Stimulated activated CD8-positive, alpha-beta memory T cell treated with anti-CD3 and anti-CD28 coated beads, Interleukin-2, amount 100 ng/mL, for 1 hour (primary cell): Measurements from ENCODE around the gene CBX5.

Source experiments
- DNase-seq, 2 donors: peaks; one replicate each; pipeline ENCODE4 v3.0.0-alpha.2; 2020; ENCODE audit warnings: low read depth in 2 of 2

Gene CBX5

DNA sequence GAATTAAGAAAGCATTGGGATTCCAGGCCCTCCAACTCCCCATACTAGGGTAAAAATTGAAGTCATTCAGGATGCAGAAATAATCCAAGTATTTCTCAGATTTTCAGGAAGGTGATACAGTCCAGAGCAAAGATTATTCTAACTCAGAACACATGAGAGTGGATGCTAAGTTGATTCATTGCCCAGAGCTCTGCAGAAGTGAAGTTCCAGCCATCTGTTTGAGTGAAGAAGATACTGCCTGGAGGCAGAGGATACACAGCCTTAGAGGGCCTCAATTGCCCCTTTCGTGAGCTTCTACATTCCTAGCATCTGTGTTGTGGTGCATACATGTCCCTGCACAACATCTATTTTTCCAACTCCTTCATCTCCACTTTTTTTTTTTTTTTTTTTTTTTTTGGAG lies 54.3 kb downstream of the CBX5 start:
- no peak for DNase-seq

DNA sequence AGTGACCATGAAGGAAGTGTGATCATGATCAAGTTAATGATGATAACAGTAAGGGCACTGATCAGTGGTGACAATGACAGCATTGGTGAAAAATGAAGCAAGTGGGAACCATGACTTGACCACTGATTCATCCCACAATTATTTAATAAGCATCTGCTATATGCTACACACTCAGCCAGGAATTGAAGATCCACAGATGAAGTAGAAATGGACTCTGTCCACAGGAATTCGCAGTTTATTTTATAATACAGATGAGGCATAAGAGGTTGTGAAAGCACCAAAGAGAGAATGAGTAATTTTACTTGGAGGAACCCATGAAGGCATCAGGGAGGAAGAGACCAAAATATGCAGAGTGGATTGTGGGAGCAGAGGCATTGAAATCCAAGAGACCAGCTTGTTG lies 57.3 kb downstream of the CBX5 start:
- no peak for DNase-seq

DNA sequence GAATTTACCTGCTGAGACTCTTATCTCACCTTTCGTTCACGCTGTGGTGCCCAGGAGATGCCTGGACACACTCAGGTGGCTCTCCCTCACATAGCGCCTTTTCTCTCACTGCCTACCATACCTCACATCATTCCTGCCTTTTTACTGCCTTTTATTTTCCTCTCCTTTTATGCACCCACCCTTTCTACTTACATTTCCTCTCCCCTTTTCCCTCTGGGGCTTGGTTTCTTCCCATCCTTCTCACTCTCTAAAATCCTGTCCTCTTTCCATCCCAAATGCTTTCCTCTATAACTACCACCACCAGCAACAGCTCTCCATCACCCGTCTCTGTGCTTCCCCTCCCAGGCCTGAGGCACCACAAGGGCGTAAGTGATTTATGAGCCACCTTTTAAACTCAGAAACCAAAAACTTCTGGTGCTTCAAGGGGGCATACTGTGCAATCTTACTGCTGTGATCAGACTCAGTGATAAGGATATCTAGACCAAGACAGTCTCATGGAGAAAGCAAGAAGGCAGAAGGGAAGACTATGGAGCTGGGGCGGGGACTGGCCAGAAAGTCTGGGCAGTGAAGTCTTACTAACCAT lies 58.4 kb downstream of the CBX5 start:
- DNase-seq, result no peak

DNA sequence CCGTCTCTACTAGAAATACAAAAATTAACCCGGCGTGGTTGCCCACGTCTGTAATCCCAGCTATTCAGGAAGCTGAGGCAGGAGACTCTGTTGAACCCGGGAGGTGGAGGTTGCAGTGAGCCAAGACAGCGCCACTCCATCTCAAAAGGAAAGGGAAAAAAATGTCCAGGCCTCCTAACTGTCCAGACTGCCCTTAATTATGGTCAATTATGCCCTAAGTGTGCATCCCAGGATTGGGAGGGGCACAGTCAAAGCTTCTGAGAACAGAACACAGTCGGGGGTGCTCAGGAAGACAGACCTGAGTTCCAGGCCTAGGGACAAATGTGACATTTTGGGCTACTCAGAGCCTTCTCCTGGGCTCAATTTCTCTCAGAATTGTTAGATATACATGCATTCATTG lies 59.4 kb downstream of the CBX5 start:
- no peak for DNase-seq

DNA sequence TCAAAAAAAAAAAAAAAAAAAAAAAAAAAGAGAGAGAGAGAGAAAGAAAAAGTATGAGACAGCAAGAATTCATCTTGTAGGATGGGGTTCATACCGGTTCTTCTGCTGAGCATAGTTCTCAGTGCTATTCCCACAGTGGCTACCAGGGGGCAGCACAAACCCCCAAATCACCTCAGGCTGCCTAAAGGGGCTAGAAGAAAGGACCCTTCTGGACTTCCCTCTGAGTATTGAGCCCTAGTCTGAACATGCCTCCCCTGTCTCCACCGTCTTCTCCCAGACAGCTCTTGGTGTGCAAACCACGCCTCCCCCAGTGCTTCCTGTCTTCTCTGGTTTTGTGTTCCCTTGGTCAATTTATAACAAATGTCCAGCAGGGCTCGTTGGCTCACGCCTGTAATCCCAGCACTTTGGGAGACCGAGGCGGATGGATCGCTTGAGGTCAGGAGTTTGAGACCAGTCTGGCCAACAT lies 59.8 kb downstream of the CBX5 start:
- peak in 1 of 2 donors; percentile 39 for DNase-seq

DNA sequence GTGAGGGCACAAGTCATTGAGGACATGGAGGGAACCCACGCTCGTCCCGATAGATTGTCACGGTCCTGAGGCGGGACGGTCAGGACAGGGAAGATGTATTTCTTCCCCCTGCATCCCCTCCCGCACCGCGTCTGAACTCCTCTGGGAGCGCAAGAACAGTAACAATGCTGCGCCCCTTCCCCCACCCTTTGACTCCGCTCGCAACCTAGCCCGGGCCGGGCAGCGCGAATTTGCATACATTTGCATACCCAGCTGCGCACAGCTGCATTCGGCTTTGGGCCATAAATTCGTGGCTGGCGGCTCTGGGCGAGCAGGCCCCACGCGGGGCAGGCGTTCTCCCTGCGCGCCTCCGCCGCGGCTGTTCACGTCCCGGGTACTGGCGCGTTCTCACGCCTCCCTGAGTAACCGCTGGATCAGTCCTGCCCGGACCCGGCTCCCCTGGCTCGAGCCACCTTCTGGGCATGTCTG lies 62.1 kb downstream of the CBX5 start:
- no peak for DNase-seq

DNA sequence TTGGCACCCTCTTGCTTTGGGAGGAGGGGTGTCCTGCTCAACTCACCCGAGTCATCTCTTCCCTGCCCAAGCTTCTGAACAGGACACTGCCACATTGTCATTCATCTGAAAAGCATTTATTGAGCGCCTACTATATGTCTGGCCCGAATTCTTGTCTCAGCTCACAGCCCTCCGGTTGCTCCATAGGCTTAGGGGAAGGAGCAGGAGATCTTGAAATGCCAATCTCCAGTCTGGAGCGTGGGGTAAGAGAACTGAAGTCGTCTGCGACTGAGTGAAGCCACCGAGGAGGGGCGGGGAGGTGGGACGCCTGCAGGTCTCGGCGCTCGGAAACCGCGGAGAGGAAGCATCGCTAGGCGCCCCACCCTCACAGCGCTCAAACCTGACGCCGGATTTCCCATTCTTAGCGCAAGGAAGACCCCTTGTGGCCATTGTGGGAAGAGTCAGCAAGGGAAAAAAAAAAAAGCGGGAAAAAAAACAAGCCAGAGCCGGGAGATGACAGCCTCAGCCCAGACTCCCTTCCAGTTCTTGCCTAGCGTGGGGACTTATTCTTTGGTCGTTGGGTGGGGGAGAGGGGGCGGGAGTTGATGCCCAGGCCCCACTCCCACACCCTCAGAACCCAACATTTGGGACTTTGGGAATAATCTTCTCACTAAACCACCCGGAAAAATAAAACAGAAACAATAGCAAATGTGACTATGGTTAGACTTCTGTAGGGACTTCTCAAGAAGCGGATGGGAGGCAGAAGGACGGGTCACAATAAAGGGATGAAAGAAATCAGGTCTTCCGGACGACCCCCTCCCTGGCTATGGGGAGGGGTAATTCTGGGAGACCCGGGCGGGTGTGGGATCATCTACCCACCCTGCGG lies 62.9 kb downstream of the CBX5 start:
- DNase-seq, result peak; percentile 62 to 65

DNA sequence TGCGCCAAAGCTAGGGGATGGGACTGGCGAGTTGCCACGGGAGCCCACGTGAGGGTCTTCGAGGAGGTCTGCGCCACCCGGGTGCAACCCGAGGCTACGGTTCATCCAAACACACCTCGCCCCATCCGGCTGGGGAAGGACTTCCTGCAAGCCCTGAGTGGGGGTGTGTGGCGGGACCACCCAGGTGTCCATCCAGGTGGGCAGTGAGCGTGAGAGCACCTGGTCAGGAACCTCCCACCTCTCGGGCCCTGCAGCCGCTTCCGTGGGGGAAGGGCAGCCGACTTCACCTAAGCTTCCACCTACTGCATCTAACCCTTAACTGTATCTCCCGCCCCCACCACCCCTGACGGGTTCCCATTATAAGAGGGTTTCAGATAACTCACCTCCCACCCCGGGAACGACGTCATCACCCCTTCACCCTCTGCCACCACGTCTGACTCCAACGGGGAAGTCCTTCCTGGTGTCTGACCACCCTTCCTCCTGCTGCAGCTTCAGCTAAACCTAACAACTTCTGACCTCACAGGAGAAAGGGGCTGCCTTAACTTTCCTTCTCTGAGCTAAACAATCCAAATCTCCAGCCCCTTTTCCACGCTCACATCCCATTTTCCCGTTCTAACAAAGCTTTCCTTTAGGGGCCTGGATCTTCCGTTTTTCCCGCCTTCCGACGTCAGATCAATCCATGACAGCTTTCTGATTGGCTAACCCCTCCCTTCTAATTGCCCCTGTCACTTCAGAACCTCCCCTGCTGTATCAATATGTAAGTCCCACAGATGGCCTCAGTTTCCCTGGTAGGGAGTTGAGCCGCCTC lies 63.7 kb downstream of the CBX5 start:
- no peak for DNase-seq

DNA sequence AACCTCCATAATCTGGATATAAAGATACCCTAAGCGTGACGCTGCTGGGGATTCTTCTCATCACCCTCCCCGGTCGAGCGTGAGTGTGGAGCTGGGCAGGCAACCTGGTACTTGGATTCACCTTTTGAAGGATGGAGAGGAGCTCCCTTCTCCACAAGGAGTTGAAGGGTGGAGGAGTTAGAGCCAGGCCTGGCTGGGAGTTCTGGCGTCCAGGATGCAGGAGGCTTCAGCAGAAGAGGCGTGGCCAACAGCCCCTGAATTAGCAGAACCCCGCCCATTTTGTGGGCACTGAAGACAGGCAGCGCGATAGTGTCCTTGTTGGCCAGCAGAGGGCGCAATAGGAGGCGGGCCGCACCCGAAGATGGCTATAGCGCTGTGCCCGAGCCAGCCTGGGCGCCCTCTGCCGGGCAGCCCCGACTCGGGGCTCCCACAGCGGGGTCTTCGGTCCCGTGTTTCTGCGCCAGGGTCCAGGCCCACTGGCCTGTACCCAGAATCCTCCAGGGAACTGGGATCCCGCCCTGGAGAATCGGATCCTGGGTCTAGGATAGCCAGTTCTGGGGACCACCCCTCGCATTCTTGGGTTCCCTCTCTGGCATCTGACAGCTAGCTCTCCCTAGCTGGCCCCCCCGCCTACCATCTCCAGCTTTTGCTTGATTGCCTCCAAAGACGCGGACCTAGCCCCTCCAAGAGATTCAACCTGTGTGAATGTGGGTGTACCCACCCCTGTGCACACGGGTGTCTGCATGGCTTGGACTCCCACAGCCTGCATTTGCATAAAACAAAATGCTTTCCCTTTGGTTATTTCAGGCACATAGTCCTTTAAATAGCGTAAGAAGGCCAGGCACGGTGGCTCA lies 65.1 kb downstream of the CBX5 start:
- peak; percentile 68 to 84 for DNase-seq

DNA sequence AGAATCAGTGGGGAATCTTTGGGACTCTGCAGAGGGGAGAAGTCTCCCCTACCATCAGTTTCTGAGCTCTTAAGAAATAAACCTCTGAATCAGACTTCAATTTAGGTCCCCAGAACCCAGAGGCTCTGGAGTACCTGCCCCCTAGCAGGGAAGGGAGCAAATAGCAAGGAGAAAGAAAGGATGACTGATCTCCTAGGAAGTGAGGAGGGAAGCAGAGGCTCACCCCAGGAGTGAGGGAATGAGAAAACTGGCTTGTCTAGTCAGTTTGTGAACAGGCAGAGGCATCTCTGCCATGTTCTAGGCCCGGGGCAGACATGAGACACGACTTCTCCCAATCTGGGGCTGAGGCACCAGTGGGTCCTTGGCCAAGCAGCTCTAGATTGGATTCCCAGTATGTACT lies 66.8 kb downstream of the CBX5 start:
- DNase-seq, result no peak

DNA sequence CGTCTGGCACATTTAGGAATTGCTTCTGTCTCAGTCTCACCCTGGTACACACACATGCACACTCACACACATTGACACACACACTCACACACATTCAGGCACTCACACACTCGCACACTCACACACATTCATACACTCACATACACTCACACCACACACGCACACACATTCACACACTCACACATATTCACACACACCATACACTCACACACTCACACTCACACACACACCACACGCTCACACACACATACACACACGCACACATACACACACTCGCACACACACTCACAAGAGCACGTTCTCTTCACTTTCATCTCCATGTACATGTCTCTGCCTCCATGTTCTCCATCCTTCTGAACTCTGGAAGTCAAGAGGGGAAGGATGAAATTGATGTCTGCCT lies 68.0 kb downstream of the CBX5 start:
- no peak for DNase-seq

DNA sequence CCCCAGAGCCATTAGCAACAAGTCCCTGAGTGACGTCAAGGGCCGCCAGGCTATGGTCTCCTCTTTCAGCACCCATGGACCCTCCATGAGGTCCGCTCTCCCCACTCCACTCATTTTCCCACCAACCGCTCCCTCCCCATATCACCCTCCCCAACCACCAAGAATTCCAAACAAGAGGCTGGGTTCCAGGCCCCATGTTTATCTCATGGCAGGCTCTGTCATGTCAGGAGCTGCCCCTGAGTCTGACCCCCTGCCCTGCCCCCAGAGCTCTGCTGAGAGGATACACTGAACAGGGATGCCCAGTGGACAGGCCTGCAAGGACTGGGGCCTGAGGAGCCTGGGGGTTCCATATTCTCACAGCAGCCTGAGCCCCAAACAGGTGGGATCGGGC lies 69.5 kb downstream of the CBX5 start:
- no peak for DNase-seq

DNA sequence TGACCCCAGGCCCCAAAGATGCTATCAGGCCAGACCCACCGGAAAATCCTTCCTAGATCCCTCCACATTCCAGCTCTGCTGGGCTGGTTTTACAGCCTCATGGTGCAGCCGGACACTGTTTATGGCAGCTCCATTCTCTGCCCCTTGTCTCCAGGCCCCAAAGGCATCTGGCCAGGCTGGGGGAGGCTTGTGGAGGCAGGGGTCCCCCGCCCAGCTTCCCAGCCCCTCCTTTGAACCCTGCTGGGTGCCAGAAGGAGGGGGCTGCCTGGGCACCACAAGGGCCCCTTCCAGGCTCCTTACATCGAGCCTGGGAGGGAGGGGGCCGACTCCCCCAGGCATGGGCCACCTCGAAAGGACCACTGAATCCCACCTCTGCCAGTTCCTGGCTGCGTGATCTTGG lies 71.3 kb downstream of the CBX5 start:
- no peak for DNase-seq

DNA sequence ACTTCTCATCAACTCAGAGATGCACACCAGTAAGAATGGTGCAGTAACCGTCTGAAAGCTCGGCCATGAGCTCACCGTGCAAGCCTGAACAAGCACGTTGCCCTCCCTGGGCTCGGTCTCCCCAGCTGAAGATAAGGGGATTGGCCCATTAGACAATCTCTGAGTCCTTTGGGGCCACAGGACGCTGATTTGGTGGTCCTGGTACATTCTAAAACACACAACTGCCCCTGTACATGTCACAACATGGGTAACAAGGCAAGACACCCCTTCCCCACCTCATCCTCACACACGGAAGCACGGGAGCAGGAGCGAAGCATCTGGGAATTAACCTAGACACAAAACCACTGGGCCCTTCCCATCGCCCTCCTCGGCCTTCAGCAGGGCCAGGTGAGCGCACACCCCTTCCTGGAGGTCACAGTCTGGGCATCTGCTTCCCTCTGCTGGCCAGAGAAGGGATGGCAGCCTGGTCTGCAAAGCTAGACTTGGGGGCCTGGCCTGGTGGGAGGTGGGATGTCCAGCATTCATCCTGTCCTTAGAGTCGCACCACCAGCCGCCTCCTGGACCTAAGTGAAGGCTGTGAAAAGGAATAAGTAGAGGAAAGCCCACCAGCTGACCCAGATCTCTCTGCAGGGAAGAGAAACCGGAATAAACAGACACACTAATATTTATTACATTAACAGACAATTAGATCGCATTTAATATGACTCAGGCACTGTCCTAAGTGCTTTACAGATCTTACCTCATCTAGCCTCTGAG lies 72.2 kb downstream of the CBX5 start:
- peak; percentile 52 to 63 for DNase-seq

DNA sequence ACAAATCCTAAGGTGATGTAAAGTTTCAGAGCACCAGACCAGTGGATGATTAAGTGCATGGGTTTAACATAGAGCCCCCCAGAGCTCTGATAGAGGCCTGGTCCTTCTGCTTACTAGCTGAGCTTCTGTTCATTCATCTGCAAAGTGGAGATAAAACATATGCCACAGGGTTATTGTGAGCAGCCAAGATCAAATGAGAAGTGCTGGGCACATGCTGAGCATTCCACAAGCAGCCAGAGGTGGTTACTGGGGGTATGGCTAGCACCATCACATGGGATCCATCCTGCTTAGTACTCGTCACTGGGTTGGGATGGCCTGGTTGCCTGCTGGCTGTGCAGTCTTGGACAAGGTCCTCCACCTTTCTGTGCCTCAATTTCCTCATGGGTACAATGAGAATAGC lies 73.1 kb downstream of the CBX5 start:
- DNase-seq, result no peak

DNA sequence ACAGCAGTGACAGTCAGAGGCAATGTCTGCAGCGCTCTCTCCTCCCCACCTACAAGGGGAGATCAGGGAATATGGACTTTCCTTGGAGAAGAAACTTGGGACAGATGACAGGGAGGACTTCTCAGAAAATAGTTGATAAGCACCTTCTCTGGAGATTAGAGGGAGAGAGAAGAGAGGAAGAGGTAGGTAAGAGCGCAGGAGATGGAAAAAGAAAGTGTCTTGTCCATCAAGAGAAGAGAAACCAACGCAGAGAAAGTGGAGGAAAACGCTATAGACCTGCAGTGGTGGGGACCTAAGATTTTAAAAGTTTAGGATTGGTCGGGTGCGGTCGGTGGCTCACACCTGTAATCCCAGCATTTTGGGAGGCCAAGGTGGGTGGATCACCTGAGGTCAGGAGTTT lies 75.6 kb downstream of the CBX5 start:
- DNase-seq, result no peak

DNA sequence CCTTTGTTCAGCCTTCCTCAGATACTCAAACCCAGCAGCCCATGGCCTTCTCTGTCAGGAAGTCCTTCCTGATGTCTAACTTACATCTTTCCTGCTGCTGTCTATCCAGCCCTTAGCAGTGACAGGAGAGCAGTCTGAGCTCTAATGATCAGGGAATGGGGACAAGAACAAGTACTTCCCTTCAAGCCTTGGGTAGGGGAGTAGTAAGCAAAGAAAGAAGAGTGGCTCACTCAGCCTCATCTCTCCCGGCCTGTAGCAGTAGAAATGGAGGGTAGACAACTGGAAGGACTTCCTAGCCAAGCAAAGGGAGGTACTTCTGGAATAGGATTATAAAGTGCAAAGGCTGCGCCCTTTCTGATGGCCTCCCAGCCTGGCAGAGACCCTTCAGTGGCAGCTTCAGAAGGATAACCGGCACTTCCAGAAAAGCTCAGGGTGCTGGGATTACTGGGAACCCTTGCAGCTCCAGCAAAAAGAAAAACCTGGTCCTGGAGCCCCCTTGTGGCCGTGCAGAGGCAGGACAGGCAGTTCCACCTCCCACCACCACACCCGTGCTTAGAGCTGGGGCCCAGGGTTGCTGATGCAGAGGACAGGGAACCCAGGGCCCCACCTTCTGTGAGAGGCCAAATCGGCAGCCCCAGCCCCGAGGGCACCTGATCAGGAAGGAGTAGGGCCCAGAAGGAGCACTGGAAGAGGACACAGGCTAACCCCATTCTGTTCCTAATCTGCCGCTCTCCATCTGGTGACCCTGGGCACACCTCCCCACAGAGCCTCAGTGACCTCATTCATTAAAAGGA lies 78.7 kb downstream of the CBX5 start:
- peak; percentile 24 to 45 for DNase-seq

DNA sequence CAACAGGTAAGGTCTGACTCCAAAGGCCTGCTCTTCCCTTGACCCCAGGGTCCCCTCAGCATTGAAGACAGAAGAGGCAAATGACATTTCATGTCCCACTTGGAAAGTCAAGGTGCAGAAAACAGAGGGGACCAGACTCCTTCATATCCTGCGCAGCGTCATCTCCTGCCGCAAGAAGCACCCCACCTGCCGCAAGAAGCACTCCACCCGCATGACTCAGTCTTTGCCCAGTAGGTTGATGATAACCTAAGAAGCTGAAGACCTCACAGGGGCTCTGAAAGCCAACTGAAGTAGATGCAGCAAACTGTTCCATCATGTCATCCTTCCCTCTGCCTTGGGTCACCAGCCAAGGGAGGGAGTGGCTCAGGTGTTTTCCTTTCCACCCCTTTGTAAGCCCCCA lies 79.5 kb downstream of the CBX5 start:
- DNase-seq, result no peak

DNA sequence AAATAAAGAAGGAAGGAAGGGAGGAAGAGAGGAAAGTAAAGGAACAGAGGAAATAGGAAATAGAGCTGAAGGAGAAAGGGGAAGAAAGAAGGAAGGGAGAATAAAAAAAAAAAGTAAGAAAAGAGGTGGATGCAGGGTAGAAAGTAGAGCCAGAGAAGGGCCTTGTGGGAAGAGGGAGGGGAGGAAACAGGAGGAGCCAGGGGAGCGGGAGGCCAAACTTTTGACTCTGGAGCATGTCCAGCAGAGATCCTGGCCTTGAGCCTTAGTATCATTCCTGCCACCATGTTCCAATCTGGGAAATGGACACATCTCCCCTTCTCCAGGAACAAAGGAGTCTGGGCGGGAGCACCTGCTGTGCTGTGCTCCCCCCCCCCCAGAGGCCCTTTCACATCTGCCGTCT lies 80.0 kb downstream of the CBX5 start:
- DNase-seq, result no peak

DNA sequence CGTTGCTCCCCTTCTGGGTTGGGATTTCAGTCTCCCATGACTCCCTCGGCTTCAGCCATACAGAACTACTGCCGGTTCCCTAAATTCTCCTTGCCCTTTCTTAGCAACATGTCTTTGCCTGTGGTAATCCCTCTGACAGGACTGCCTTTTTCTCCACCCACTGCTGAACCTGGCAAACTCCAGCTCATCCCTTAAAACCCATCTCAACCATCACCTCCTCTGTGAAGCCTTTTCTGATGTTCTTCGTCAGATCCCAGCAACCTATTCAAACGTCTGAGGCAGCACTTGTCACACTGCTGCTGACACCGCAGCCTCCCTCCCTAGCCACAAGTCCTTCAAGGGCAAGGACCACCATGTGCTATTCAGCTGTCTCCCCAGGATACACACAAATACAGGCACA lies 80.9 kb downstream of the CBX5 start:
- DNase-seq, result no peak
